Measurements from ENCODE around the gene FLOT1.
"Not testable (repeated sequence)": the region's sequence is repeated elsewhere in the genome, so short reads cannot be mapped to it uniquely, and the experiment has no call there.

The FLOT1 gene

DNA sequence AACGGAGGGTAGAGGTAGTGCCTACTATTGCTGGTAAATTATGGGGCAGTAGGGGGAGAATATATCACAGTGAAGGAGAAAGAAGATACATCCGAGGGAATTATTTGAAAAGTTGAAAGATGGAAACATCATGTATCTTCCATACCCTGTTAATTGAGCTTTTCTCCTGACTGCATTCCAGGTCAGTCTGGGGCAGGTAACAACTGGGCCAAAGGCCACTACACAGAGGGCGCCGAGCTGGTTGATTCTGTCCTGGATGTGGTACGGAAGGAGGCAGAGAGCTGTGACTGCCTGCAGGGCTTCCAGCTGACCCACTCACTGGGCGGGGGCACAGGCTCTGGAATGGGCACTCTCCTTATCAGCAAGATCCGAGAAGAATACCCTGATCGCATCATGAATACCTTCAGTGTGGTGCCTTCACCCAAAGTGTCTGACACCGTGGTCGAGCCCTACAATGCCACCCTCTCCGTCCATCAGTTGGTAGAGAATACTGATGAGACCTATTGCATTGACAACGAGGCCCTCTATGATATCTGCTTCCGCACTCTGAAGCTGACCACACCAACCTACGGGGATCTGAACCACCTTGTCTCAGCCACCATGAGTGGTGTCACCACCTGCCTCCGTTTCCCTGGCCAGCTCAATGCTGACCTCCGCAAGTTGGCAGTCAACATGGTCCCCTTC is 19.2 kb downstream of the FLOT1 start:
- DNase-seq (ENCODE audit: low read depth in 2 of 2), result not testable (repeated sequence)

- peak; percentile 66 to 79 for DNase-seq (ENCODE audit: low read depth in 2 of 2)
Measured at GRCh38 chr6:30722280-30723112, 20.0 kb downstream of the FLOT1 start.

DNA sequence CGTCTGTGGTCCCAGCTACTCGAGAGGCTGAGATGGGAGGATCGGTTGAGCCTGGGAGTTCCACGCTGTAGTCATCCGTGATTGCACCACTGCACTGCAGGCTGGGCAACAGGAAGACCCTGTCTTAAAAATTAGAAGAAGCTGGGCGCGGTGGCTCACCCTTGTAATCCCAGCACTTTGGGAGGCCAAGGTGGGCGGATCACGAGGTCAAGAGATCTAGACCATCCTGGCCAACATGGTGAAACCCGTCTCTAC is 20.5 kb downstream of the FLOT1 start:
- DNase-seq (ENCODE audit: low read depth in 2 of 2), result not testable (repeated sequence)

- DNase-seq (ENCODE audit: low read depth in 2 of 2), result peak; percentile 90 to 97
Measured at GRCh38 chr6:30721198-30722024, 21.1 kb downstream of the FLOT1 start.

DNA sequence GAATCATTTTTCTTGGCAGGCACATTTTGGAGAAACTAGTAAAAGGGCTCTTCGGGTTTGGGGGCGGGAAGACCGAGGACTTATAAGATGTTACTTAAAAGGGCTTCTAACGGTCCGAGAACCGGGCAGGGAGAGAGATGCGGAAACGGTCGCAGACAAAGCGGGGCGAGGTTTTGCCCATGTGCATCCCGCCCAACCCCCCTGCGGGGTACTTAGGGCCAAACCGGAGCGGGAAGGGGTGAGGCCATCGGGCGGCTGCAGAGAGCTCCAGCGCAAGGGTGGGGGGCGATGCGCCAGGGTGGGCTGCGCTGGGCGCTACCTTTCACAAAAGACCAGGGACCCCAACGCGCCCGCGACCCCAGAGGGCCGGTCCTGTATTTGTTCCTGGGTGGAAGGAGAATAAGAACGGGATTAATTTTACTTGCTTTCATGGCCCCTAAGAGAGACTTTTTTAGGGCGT is 21.7 kb downstream of the FLOT1 start:
- peak in 1 of 2 donors; percentile 58 for DNase-seq (ENCODE audit: low read depth in 2 of 2)

GRCh38 chr6:30719791-30720737 is 22.4 kb downstream of the FLOT1 start, which contains the start of gene TUBB:
Gene TUBB (plus strand): TSS chr6:30720352. CDS start chr6:30720507, 155 bp downstream.
- peak; percentile 85 to 94 for DNase-seq (ENCODE audit: low read depth in 2 of 2)

DNA sequence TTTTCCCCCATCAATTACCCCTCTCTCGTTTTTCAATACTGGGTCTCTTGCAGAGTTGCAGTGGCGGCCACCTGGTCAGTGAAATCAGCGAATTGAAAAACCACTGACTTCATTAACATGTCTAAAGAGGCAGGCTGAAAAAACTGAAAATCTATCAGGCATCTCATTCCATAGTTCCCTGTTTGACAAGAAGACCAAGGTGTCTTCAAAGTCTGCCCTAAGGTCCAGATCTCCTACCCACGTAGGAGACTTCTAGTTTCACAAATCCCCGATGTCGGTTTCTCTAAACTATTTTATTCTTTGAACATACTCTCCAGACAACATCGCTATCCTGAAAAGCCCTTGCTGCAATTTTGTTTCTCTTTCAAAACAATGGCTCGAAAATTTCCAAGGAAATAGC is 23.1 kb downstream of the FLOT1 start:
- DNase-seq (ENCODE audit: low read depth in 2 of 2), result no peak

DNA sequence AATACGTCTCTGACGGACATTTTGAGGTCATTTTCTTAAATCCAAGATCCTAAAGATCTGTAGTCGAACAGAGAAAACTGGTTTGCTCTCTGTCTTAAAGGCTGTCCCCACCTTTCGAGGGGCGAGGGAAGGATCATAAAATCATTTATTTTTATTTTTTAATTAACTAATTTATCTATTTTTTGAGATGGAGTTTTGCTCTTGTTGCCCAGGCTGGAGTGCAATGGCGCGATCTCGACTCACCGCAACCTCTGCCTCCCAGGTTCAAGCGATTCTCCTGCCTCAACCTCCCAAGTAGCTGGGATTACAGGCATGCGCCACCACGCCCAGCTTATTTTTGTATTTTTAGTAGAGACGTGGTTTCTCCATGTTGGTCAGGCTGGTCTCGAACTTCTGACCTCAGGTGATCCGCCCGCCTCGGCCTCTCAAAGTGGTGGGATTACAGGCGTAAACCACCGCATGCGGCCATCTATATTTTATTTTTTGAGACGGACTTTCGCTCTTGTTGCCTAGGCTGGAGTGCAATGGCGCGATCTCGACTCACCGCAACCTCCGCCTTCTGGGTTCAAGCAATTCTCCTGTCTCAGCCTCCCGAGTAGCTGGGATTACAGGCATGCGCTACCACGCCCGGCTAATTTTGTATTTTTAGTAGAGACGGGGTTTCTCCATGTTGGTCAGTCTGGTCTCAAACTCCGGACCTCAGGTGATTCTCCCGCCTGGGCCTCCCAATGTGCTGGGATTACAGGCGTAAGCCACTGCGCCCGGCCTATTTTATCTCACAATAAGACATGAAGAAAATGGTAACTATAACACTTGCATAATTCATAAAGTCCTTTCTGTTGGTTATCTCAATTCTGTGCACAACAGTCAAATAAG is 24.4 kb downstream of the FLOT1 start:
- not testable (repeated sequence) for DNase-seq (ENCODE audit: low read depth in 2 of 2)

- DNase-seq (ENCODE audit: low read depth in 2 of 2), result peak; percentile 99 to 100
Measured at GRCh38 chr6:30717129-30717844, 25.2 kb downstream of the FLOT1 start, which contains the start of gene MDC1. Gene MDC1 (minus strand): TSS chr6:30717281. CDS start chr6:30715175, 2,106 bp downstream.

- no peak for DNase-seq (ENCODE audit: low read depth in 2 of 2)
Measured at GRCh38 chr6:30716879-30717128, 25.7 kb downstream of the FLOT1 start.

DNA sequence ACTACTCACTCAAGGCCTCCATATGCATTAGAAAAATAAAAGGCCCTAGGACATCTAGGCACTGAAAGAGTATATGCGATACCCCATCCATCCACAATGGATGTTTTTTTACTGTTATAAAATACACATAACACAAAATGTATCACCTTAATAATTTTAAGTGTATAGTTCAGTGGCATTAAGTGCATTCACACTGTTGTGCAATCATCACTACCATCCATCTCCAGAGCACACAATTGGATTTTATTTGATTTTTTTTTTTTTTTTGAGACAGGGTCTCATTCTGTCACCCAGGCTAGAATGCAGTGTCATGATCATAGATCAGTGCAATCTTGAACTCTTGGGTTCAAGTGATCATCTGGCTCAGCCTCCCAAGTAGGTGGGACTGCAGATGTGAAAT is 28.2 kb downstream of the FLOT1 start:
- no peak for DNase-seq (ENCODE audit: low read depth in 2 of 2)

- DNase-seq (ENCODE audit: low read depth in 2 of 2), result no peak
Measured at GRCh38 chr6:30712441-30712945, 30.0 kb downstream of the FLOT1 start.

- DNase-seq (ENCODE audit: low read depth in 2 of 2), result no peak
Measured at GRCh38 chr6:30711758-30712380, 30.6 kb downstream of the FLOT1 start.

DNA sequence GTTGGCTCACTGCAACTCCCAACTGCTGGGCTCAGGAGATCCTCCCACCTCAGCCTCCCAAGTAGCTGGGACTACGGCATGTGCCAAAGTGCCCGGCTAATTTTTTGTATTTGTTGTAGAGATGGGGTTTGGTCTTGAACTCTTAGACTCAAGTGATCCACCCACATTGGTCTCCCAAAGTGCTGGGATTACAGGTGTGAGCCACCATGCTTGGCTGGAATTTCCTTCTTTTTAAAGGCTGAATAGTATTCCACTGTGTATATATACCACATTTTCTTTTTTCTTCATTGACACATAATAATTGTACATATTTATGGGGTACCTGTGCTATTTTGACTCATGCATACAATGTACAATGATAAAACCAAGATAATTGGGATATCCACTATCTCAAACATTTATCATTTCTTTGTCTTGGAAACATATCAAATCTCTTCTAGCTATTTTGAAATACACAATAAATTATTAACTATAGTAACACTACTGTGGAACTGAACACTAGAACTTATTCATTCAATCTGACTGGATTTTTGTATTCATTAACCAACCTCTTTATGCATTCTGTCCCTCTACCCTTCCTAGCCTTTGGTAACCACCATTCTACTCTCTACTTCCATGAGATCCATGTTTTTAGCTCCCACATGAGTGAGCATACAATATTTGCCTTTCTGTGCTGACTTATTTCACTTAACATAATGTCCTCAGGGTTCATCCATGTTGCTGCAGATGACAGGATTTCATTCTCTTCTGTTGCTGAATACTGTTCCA is 33.2 kb downstream of the FLOT1 start:
- no peak for DNase-seq (ENCODE audit: low read depth in 2 of 2)

DNA sequence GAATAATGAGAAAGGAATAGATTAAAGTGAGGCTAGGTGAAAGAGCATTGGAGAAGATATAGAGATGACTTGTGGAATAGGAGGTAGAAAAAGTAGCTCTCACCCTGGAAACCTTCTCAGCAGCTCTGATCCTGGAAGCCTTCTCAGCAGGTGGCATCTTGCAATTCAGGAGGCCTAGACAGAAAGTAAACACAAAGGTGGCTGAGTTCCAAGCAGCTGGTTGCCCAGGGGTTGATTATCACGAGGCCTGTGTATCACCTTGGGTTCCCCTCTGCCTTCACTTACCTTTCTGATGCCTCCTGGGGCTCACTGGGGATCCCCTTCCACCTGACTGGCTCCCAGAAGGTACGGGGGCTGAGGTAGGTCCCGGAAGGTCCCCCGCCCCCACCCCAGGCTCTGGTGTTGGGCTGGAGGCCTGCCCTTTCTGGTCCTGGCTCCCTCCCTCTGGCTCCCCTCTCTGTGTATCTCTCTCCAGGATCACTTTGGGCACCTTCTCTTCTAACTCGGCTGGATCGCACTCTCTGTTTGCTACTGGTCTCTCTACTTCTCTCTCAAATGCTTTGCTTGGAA is 35.1 kb downstream of the FLOT1 start:
- no peak for DNase-seq (ENCODE audit: low read depth in 2 of 2)

- DNase-seq (ENCODE audit: low read depth in 2 of 2), result no peak
Measured at GRCh38 chr6:30705620-30706019, 36.9 kb downstream of the FLOT1 start.

DNA sequence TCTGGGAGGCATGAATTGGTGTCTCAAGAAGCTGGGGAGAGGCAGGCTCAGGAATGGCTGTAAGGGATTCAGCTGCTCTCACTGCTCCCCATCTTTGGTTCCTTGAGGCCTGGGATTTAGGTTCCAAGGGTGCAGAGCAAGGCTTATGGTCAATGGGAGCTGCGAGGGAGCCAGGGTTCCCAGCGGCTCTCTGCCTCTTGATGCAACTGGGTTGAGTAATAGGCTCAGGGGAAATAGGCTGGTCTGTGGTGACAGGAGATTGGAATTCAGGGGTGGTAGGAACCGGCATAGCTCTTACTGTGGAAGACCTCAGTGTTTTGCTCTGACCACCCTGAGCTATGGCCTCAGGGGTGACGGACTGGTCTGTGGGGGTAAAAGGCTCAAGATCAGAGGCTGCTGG is 38.7 kb downstream of the FLOT1 start:
- no peak for DNase-seq (ENCODE audit: low read depth in 2 of 2)

DNA sequence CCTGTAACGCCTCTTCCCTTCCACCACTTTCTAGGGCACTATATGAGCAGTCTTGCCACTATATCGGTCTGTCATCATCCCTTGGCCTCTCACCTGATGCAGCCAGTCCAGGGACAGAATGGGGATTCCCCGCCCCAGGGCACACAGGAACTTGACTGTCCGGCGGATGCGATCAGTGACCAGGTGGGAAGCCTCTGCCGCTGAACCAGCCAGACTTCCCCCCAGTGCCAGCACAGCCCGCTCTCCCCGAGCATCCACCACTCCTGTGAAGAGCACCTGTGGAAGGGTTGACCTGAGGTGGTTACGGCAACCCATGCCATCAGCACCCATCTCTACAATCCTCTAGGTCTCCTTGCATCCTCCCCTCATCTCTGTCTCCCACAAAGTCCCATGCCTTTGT is 39.5 kb downstream of the FLOT1 start:
- no peak for DNase-seq (ENCODE audit: low read depth in 2 of 2)

Measured in stimulated activated CD8-positive, alpha-beta memory T cell treated with anti-CD3 and anti-CD28 coated beads, Interleukin-7, amount 100 ng/mL, for 4 hours (primary cell).